HepG2 (cell line): ENCODE data around the gene TMEM8B. TPM values are rescaled to one million over a fixed set of nuclear protein-coding genes. Genes with fewer than 3 reads are reported as not detected.
A peak's percentile ranks its signal among the peaks of the same experiment; 100 is the strongest.

Experiments
- CCAR2 ChIP-seq: fragments of 200-400 bp; formaldehyde crosslinking; optimal IDR thresholded peaks from 2 replicates; pipeline ENCODE3; 2018; ENCODE audit warnings: low read depth, mild to moderate bottlenecking, low read length, moderate library complexity
- CHD4 ChIP-seq: fragments of 200-600 bp; sonication (generic); IDR thresholded peaks from 2 replicates; pipeline ENCODE4 v1.7.0; 2017; ENCODE audit warnings: mild to moderate bottlenecking, low read length, borderline replicate concordance
- KLF12 ChIP-seq: sonication (generic); formaldehyde crosslinking; IDR thresholded peaks from 2 replicates; pipeline ENCODE4 v1.4.0; 2020; ENCODE audit warnings: missing genetic modification reagents, borderline replicate concordance
- LCORL ChIP-seq, 2 experiments: fragments of 450-650 bp in 1 of 2; sonication (generic) in 1 of 2; formaldehyde crosslinking in 1 of 2; IDR thresholded peaks; 2 replicates each; pipeline versions ENCODE4 v1.5.0 to v1.6.1; 2017 to 2020; ENCODE audit warnings: antibody characterized with exemption in 1 of 2, missing genetic modification reagents in 1 of 2
- NCOA2 ChIP-seq: sonication (generic); formaldehyde crosslinking; IDR thresholded peaks from 2 replicates; pipeline ENCODE4 v1.8.0; 2022; ENCODE audit warnings: inconsistent platforms
- NR3C1 ChIP-seq: sonication (generic); formaldehyde crosslinking; IDR thresholded peaks from 2 replicates; pipeline ENCODE4 v1.4.0; 2020; ENCODE audit warnings: missing genetic modification reagents
- RBAK ChIP-seq: sonication (generic); formaldehyde crosslinking; IDR thresholded peaks from 2 replicates; pipeline ENCODE4 v1.5.1; 2020; ENCODE audit warnings: mild to moderate bottlenecking, missing genetic modification reagents
- TBP ChIP-seq: sonication (generic); formaldehyde crosslinking; IDR thresholded peaks from 2 replicates; pipeline ENCODE4 v1.5.0; 2020; ENCODE audit warnings: missing genetic modification reagents
- XBP1 ChIP-seq: sonication (generic); formaldehyde crosslinking; IDR thresholded peaks from 2 replicates; pipeline ENCODE4 v1.5.0; 2020; ENCODE audit warnings: missing genetic modification reagents
- ZNF460 ChIP-seq: sonication (generic); formaldehyde crosslinking; IDR thresholded peaks from 2 replicates; pipeline ENCODE4 v1.5.1; 2020; ENCODE audit warnings: missing genetic modification reagents, mild to moderate bottlenecking, borderline replicate concordance
- ZSCAN25 ChIP-seq: sonication (generic); formaldehyde crosslinking; IDR thresholded peaks from 2 replicates; pipeline ENCODE4 v1.8.0; 2022; ENCODE audit warnings: mild to moderate bottlenecking, missing genetic modification reagents
- polyA plus RNA-seq, 8 experiments: library from polyadenylated mRNA; depleted of rRNA in 3 of 8; stranded (reverse) in 7 of 8; unstranded in 1 of 8; fragments of >200 nt; fragmentation: Illumina TruSeq in 4 of 8; extraction: Trizol in 4 of 8; gene quantifications; 2 replicates each; pipeline versions ENCODE4 v1.2.1 to v1.2.3, GENCODE V29; 2011 to 2016; ENCODE audit warnings: low read depth in 4 of 8, missing spikeins in 1 of 8, mixed read lengths in 1 of 8; ENCODE audit not compliant: insufficient read depth in 1 of 8
- total RNA-seq, 5 experiments: library from RNA; depleted of rRNA; stranded (reverse); fragments of >200 nt; fragmentation: Illumina TruSeq; extraction: Trizol; gene quantifications; 2 replicates each; pipeline ENCODE4 v1.2.3, GENCODE V29; 2016; ENCODE audit warnings: low read depth in 1 of 5
- TF ChIP-seq, protein P1 (sequence below): sonication (generic); formaldehyde crosslinking; IDR thresholded peaks from 2 replicates; pipeline ENCODE4; 2020; ENCODE audit warnings: missing genetic modification reagents, mild to moderate bottlenecking, borderline replicate concordance
- TF ChIP-seq, protein P2 (sequence below): sonication (generic); formaldehyde crosslinking; IDR thresholded peaks from 2 replicates; pipeline ENCODE4 v1.4.0; 2020; ENCODE audit warnings: mild to moderate bottlenecking, missing genetic modification reagents
- TF ChIP-seq, protein P3 (sequence below): sonication (generic); formaldehyde crosslinking; IDR thresholded peaks from 2 replicates; pipeline ENCODE4 v1.4.0; 2020; ENCODE audit warnings: missing genetic modification reagents, mild to moderate bottlenecking, borderline replicate concordance
- TF ChIP-seq, protein P4 (sequence below): sonication (generic); formaldehyde crosslinking; IDR thresholded peaks from 2 replicates; pipeline ENCODE4 v1.9.0; 2021; ENCODE audit warnings: missing genetic modification reagents, borderline replicate concordance
- TF ChIP-seq, protein P5 (sequence below): sonication (generic); formaldehyde crosslinking; conservative IDR thresholded peaks from 2 replicates; pipeline ENCODE4 v1.4.0; 2020; ENCODE audit warnings: missing genetic modification reagents

Gene TMEM8B
- total and polyA plus RNA-seq, 2 of the 13 experiments (the other 11 are each of a cell fraction or from before 2014, with no cell fraction given): 2.1 to 2.7 TPM

DNA sequence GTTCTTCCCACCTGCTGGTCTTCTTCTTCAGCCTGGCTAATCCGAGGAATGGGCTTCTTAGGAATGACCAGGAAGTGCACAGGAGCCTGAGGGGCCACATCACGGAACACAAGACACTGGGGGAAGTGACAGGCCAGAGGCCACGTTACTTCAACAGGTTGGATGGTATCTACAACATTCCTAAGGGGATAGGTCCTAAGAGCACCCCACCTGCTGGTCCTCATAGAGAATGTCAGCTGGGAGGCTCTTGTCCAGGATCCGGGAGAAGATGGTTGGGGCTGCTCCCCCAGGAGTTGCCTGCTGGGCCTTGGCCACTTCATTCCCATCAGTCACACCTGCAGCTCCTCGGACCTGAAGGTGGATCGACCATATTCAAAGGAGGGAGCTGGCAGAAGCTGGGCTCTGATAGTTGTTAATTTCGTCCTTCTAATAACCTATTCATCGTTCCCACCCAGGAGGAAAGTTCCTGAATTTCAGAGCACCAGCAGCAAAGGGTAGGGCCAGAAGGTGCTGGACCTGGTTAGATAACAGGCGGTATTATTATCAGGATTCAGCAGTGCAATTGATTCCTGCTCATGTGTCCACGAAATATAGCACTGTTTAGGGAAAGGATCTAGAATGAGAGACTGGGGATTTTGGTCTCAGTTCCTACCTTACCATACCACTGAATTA lies 15.5 kb upstream of the TMEM8B start (continued):
- TF ChIP-seq, protein P1, sequence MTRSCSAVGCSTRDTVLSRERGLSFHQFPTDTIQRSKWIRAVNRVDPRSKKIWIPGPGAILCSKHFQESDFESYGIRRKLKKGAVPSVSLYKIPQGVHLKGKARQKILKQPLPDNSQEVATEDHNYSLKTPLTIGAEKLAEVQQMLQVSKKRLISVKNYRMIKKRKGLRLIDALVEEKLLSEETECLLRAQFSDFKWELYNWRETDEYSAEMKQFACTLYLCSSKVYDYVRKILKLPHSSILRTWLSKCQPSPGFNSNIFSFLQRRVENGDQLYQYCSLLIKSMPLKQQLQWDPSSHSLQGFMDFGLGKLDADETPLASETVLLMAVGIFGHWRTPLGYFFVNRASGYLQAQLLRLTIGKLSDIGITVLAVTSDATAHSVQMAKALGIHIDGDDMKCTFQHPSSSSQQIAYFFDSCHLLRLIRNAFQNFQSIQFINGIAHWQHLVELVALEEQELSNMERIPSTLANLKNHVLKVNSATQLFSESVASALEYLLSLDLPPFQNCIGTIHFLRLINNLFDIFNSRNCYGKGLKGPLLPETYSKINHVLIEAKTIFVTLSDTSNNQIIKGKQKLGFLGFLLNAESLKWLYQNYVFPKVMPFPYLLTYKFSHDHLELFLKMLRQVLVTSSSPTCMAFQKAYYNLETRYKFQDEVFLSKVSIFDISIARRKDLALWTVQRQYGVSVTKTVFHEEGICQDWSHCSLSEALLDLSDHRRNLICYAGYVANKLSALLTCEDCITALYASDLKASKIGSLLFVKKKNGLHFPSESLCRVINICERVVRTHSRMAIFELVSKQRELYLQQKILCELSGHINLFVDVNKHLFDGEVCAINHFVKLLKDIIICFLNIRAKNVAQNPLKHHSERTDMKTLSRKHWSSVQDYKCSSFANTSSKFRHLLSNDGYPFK (CRISPR knock-in tag): no peak
- TF ChIP-seq, protein P2, sequence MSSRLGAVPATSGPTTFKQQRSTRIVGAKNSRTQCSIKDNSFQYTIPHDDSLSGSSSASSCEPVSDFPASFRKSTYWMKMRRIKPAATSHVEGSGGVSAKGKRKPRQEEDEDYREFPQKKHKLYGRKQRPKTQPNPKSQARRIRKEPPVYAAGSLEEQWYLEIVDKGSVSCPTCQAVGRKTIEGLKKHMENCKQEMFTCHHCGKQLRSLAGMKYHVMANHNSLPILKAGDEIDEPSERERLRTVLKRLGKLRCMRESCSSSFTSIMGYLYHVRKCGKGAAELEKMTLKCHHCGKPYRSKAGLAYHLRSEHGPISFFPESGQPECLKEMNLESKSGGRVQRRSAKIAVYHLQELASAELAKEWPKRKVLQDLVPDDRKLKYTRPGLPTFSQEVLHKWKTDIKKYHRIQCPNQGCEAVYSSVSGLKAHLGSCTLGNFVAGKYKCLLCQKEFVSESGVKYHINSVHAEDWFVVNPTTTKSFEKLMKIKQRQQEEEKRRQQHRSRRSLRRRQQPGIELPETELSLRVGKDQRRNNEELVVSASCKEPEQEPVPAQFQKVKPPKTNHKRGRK (CRISPR knock-in tag): no peak
- TF ChIP-seq NCOA2 (CRISPR knock-in tag): no peak; the same call in 1 of the 2 replicates
- no peak for TF ChIP-seq TBP (CRISPR knock-in tag)
- TF ChIP-seq, protein P3, sequence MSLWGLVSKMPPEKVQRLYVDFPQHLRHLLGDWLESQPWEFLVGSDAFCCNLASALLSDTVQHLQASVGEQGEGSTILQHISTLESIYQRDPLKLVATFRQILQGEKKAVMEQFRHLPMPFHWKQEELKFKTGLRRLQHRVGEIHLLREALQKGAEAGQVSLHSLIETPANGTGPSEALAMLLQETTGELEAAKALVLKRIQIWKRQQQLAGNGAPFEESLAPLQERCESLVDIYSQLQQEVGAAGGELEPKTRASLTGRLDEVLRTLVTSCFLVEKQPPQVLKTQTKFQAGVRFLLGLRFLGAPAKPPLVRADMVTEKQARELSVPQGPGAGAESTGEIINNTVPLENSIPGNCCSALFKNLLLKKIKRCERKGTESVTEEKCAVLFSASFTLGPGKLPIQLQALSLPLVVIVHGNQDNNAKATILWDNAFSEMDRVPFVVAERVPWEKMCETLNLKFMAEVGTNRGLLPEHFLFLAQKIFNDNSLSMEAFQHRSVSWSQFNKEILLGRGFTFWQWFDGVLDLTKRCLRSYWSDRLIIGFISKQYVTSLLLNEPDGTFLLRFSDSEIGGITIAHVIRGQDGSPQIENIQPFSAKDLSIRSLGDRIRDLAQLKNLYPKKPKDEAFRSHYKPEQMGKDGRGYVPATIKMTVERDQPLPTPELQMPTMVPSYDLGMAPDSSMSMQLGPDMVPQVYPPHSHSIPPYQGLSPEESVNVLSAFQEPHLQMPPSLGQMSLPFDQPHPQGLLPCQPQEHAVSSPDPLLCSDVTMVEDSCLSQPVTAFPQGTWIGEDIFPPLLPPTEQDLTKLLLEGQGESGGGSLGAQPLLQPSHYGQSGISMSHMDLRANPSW: no peak
- TF ChIP-seq CCAR2: no peak
- TF ChIP-seq, protein P4, sequence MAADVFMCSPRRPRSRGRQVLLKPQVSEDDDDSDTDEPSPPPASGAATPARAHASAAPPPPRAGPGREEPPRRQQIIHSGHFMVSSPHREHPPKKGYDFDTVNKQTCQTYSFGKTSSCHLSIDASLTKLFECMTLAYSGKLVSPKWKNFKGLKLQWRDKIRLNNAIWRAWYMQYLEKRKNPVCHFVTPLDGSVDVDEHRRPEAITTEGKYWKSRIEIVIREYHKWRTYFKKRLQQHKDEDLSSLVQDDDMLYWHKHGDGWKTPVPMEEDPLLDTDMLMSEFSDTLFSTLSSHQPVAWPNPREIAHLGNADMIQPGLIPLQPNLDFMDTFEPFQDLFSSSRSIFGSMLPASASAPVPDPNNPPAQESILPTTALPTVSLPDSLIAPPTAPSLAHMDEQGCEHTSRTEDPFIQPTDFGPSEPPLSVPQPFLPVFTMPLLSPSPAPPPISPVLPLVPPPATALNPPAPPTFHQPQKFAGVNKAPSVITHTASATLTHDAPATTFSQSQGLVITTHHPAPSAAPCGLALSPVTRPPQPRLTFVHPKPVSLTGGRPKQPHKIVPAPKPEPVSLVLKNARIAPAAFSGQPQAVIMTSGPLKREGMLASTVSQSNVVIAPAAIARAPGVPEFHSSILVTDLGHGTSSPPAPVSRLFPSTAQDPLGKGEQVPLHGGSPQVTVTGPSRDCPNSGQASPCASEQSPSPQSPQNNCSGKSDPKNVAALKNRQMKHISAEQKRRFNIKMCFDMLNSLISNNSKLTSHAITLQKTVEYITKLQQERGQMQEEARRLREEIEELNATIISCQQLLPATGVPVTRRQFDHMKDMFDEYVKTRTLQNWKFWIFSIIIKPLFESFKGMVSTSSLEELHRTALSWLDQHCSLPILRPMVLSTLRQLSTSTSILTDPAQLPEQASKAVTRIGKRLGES (CRISPR knock-in tag): no peak
- TF ChIP-seq, protein P5, sequence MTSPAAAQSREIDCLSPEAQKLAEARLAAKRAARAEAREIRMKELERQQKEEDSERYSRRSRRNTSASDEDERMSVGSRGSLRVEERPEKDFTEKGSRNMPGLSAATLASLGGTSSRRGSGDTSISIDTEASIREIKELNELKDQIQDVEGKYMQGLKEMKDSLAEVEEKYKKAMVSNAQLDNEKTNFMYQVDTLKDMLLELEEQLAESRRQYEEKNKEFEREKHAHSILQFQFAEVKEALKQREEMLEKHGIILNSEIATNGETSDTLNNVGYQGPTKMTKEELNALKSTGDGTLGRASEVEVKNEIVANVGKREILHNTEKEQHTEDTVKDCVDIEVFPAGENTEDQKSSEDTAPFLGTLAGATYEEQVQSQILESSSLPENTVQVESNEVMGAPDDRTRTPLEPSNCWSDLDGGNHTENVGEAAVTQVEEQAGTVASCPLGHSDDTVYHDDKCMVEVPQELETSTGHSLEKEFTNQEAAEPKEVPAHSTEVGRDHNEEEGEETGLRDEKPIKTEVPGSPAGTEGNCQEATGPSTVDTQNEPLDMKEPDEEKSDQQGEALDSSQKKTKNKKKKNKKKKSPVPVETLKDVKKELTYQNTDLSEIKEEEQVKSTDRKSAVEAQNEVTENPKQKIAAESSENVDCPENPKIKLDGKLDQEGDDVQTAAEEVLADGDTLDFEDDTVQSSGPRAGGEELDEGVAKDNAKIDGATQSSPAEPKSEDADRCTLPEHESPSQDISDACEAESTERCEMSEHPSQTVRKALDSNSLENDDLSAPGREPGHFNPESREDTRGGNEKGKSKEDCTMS: no peak
- TF ChIP-seq ZSCAN25 (CRISPR knock-in tag): no peak
- no peak for TF ChIP-seq RBAK (CRISPR knock-in tag)
- no peak for TF ChIP-seq LCORL (IDR thresholded peaks at IDR 0.05)
- 0 out of 2 replicates have a peak, but pooled peaks have one; percentile 0 for TF ChIP-seq LCORL (CRISPR knock-in tag; IDR thresholded peaks at IDR 0.05)
- no peak for TF ChIP-seq CHD4
- TF ChIP-seq XBP1: no peak
- TF ChIP-seq KLF12: no peak
- no peak for TF ChIP-seq NR3C1 (CRISPR knock-in tag)
- no peak for TF ChIP-seq ZNF460 (CRISPR knock-in tag)
